Measurements from ENCODE around the gene ANKRD1. TPM values are rescaled to one million over a fixed set of nuclear protein-coding genes. Genes with fewer than 3 reads are reported as not detected.

ANKRD1 gene
- total RNA-seq, 1 experiment from 2014 or later: 0.11 TPM

- no peak overlapping the region for H4K5ac ChIP-seq (ENCODE audit: insufficient read length, low read depth, low read length)
- no peaks in the 10 kb centered on the region for H3K27me3 ChIP-seq (ENCODE audit: insufficient read depth, low read length)
- no peaks in the 10 kb centered on the region for H3K23me2 ChIP-seq (ENCODE audit: insufficient read length, low read depth, low read length, poor library complexity, severe bottlenecking)
- H2BK5ac ChIP-seq (ENCODE audit: insufficient read length, low read length): no peak overlapping the region
- no peaks in the 10 kb centered on the region for H3K4me1 Mint-ChIP-seq
- H3K27ac Mint-ChIP-seq: no peak overlapping the region
- H4K8ac ChIP-seq (replicated peaks; ENCODE audit: insufficient read length, low read depth, low read length): no peak overlapping the region
- no peaks in the 10 kb centered on the region; a peak in 1 of 5 replicates for H3K9me3 Mint-ChIP-seq
- peaks cover 10 to 65% (median 50%) of the 10 kb centered on the region in 3 experiments; a peak in 6 of 7 replicates for H3K36me3 Mint-ChIP-seq (ENCODE audit: insufficient read depth in 1 of 3, low read depth in 3 of 3)
- H3K4ac ChIP-seq (ENCODE audit: low read depth, low read length): no peak overlapping the region
- H2AFZ ChIP-seq (ENCODE audit: low read length): no peak overlapping the region
- no peaks in the 10 kb centered on the region for H4K20me1 ChIP-seq (ENCODE audit: control insufficient read depth, insufficient read depth, insufficient read length)
- H3K27ac ChIP-seq (ENCODE audit: insufficient read length, low read depth, low read length): no peak overlapping the region
- no peak overlapping the region for H2BK15ac ChIP-seq (ENCODE audit: low read depth, low read length)
- no peak overlapping the region for H2BK20ac ChIP-seq (ENCODE audit: low read depth, low read length, poor library complexity, severe bottlenecking)
- H3K23ac ChIP-seq (ENCODE audit: insufficient read length, low read depth, low read length): no peak overlapping the region
- H2BK12ac ChIP-seq (ENCODE audit: insufficient read length, low read depth, low read length): no peak overlapping the region
- DNase-seq: no peak
- no peaks in the 10 kb centered on the region for H3K4me1 ChIP-seq (ENCODE audit: insufficient read depth, low read length)
- H3K4me2 ChIP-seq (ENCODE audit: insufficient read depth, insufficient read length, low read length): no peak overlapping the region
- no peaks in the 10 kb centered on the region for H3K79me2 ChIP-seq (ENCODE audit: insufficient read depth, low read length)
- no peak overlapping the region for H2BK120ac ChIP-seq (ENCODE audit: low read depth, low read length, poor library complexity, severe bottlenecking)
- H3K4me3 Mint-ChIP-seq: no peak overlapping the region
- no peak overlapping the region for H3K14ac ChIP-seq (ENCODE audit: insufficient read depth, low read length)
- no peak overlapping the region for H3T11ph ChIP-seq (ENCODE audit: low read length)
- H3K79me1 ChIP-seq (ENCODE audit: insufficient read depth, low read depth, low read length, poor library complexity, severe bottlenecking): no peaks in the 10 kb centered on the region
- no CpG with 5 or more reads among the region's 3 CpGs for WGBS (ENCODE audit: extremely low coverage, insufficient read length, low lambda C conversion rate)
- H2AK5ac ChIP-seq (ENCODE audit: insufficient read length, low read length): no peak overlapping the region
- TF ChIP-seq CTCF (conservative IDR thresholded peaks at IDR 0.05): no peak
- H3K27me3 Mint-ChIP-seq (ENCODE audit: low read depth): no peaks in the 10 kb centered on the region
- no peak overlapping the region for H4K91ac ChIP-seq (ENCODE audit: insufficient read length, low read depth, low read length)
- H3K9ac ChIP-seq (ENCODE audit: extremely low read depth, insufficient read length, low read length): no peak overlapping the region
- H3K56ac ChIP-seq (ENCODE audit: insufficient read length, low read depth, low read length): no peak overlapping the region
- no peak overlapping the region for H3K18ac ChIP-seq (ENCODE audit: insufficient read length, low read depth, low read length)
- H3K9me3 ChIP-seq (ENCODE audit: control insufficient read depth, low read depth, low read length): no peaks in the 10 kb centered on the region
Observed at GRCh38 chr10:90884431-90884830, 36.5 kb downstream of the ANKRD1 start.
